ENCODE data around the gene ARRDC2. TPM values are rescaled to one million over a fixed set of nuclear protein-coding genes. Genes with fewer than 3 reads are reported as not detected.

ARRDC2 gene
- total and polyA plus RNA-seq, 9 of the 15 experiments (the other 6 are each of a cell fraction or from before 2014, with no cell fraction given): 1.9 to 27.4 (median 15.2) TPM

DNA sequence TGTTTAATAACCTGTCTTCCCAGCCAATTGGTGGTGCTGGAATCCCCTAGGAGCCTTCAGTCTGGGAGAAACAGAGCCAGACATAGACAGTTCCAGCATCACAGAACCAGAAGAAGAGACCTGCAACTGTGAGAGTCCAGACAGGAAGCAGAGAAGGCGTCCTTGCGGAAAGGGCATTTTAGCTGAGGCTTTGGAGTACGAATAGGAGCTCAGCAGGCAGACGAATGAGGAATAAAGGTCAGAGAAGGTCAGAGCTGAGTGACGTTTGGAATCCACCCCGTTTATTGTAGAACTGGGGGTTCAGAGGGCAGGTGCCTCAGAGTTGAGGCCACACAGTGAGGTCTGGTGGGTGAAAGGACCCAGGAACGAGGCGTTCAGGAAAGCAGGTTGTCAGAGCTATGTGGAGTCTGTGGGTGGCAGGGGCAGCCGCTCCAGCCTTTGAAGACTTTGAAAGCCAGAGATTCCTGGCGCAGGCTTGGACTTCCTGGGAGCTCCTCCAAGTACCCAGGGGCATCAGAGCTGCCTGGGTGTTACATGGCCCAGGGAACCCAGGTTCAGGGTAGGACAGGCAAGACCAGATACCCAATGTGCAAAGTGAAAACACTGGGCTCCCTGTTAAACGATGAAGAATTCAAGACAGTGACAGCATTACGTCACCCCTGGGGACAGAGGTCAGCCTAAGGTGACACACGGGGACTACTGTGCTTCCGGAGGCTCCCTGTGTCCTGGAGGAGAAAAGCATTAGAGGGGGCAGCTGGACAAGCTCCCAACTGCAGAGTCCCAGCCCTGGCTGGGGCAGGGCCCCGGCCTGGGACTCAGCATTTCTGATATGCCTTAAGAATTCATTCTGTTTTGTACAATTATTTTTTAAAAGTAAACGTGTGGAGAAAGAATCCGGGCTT, 5.5 kb downstream of the ARRDC2 start (continued):
- TF ChIP-seq JUN (IDR thresholded peaks at IDR 0.05; ENCODE audit: borderline replicate concordance, low read depth, low read length) (peak; percentile 68), JUN (CRISPR knock-in tag; IDR thresholded peaks at IDR 0.05; ENCODE audit: borderline replicate concordance) (no peak), ZNF75A (CRISPR knock-in tag; IDR thresholded peaks at IDR 0.05) (no peak), ZNF707 (CRISPR knock-in tag; conservative IDR thresholded peaks at IDR 0.05) (no peak), ZNF124 (CRISPR knock-in tag; IDR thresholded peaks at IDR 0.05) (no peak), ZNF23 (CRISPR knock-in tag; IDR thresholded peaks at IDR 0.05) (no peak), JUND (IDR thresholded peaks at IDR 0.05; ENCODE audit: borderline replicate concordance, low read depth, low read length) (peak; percentile 84), JUND (tag; IDR thresholded peaks at IDR 0.05; ENCODE audit: borderline replicate concordance, low read depth, low read length) (peak; percentile 77; the same call in 1 of the 3 replicates), CHD1 (IDR thresholded peaks at IDR 0.05; ENCODE audit: low read length) (no peak), ZNF347 (CRISPR knock-in tag; IDR thresholded peaks at IDR 0.05; ENCODE audit: low read depth) (no peak), ZNF551 (CRISPR knock-in tag; IDR thresholded peaks at IDR 0.05) (no peak), MTA3 (IDR thresholded peaks at IDR 0.05; ENCODE audit: borderline replicate concordance) (no peak), ZBTB40 (IDR thresholded peaks at IDR 0.05) (no peak), ZBTB40 (CRISPR knock-in tag; IDR thresholded peaks at IDR 0.05) (no peak)
- TF ChIP-seq, protein P1, sequence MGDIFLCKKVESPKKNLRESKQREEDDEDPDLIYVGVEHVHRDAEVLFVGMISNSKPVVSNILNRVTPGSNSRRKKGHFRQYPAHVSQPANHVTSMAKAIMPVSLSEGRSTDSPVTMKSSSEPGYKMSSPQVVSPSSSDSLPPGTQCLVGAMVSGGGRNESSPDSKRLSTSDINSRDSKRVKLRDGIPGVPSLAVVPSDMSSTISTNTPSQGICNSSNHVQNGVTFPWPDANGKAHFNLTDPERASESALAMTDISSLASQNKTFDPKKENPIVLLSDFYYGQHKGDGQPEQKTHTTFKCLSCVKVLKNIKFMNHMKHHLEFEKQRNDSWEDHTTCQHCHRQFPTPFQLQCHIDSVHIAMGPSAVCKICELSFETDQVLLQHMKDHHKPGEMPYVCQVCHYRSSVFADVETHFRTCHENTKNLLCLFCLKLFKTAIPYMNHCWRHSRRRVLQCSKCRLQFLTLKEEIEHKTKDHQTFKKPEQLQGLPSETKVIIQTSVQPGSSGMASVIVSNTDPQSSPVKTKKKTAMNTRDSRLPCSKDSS (IDR thresholded peaks at IDR 0.05; ENCODE audit: low read depth, partially characterized antibody): no peak
